HL-60/S4 treated with phorbol 12-myristate 13-acetate at 8.2 ng/mL for 4 days and 3 days (cell line): Measurements from ENCODE around the gene IL1RAP.
"Not testable (repeated sequence)": the region's sequence is repeated elsewhere in the genome, so short reads cannot be mapped to it uniquely, and the experiment has no call there.

Experiments used
- in situ Hi-C: fragments of 300-500 bp; cut with MboI; formaldehyde crosslinking; loops from 2 replicates; pipeline ENCODE4 v1.15.0; 2022; ENCODE audit warnings: low sequenced_read_pairs

Gene IL1RAP

DNA sequence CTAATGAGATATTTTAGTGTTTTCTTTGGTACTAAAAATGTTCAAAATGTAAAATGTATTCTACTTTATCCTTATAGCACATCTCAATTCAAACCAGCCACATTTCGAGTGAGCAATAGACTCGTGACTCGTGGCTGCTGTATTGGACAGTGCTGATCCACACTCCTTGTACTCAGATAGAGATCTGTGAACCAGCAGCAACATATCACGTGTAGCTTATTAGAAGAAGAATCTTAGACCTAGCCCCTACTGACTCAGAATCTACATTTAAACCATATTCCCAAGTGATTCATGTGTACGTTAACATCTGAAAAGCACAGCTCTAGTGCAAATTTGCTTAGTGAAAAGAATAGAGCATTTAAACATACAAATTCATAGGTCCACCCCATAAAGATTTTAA is 130.9 kb downstream of the IL1RAP start:
- in situ Hi-C loops, result no loop called here

DNA sequence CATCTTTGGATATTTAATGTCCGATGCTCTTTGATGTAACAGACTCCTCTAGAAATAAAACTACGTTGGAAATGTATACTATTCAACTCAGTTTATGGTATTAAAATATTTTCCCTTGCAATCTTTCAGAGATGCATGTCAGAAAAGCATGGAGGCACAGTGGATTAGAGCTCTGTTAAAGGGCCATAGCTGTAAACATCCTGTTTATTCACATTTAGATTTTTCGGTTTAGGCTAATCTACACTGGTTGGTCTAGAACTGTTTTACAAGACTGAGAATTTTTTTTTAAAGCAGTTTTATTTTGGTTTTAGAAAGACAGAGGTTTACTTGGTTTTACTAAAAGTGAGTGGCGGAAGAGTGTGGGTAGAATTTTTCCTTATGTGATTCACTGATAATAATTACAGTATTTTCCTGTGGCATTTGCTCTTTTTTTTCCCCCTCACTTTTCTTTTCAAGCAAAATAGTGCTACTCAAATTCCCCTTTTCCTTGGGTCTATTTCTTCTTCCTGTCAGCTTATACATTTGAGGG is 132.1 kb downstream of the IL1RAP start:
- in situ Hi-C loops, result no loop called here

DNA sequence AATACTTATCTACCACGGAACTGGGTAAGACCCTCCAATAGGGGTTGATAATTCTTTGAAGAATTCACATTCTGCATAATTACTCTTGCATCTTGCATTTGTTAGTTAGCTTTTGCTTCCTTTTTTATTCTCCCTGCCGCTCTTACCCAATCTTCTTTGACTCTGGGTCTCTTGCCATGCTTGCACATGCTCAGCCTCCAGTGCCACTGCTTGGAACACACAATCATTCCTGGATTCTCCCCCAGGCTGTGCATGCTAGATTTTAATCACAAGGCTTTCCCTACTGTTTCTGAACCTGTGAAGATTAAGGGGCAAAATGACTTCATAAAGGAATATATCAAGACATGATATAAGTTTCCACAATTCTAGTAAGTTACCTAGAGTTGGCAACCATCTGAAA is 133.1 kb downstream of the IL1RAP start:
- in situ Hi-C loops, result no loop called here

DNA sequence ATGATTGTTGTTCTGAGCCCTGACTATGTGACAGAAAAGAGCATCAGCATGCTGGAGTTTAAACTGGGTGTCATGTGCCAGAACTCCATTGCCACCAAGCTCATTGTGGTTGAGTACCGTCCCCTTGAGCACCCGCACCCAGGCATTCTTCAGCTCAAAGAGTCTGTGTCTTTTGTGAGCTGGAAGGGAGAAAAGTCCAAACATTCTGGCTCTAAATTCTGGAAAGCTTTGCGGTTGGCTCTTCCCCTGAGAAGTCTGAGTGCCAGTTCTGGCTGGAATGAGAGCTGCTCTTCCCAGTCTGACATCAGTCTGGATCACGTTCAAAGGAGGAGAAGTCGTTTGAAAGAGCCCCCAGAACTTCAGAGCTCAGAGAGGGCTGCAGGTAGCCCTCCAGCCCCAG is 142.0 kb downstream of the IL1RAP start:
- in situ Hi-C loops, result no loop called here

DNA sequence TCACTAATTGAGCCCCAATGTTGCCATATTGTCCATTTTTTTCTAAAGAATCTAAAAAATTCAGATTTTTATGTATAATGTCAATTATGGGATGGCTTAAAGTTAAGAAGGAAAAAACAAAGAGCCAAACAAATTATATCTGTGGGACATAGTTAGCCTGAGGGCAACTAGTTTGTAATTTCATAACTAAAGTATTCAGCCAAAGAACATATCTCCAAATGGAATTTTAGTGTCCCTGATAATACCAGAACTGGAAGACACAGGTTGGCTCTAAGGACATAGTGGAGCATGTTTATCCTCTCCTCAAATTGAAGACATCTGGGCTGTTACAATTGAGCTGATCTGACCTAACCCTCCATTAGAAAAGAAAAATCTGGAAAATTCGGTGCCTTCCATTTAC is 144.2 kb downstream of the IL1RAP start:
- in situ Hi-C loops, result no loop called here

DNA sequence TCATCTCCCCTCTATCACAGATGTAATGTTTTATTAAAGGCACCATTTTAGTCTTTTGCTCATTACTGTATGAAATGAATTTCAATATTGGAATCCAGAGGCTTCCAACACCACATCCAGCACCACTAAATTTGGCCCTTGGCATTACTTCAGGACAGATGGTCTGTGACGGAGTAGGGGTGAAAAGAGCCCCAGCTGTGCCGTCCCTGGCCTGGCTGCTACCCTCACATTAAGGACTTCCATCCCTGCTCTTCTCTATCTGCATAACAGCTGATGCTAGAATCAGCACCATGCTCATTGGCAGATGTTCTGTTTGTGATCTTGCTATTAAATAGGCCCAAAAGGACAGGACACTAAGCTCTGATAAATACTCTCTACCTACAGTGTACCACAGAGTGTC is 152.9 kb downstream of the IL1RAP start:
- in situ Hi-C loops, result no loop called here

DNA sequence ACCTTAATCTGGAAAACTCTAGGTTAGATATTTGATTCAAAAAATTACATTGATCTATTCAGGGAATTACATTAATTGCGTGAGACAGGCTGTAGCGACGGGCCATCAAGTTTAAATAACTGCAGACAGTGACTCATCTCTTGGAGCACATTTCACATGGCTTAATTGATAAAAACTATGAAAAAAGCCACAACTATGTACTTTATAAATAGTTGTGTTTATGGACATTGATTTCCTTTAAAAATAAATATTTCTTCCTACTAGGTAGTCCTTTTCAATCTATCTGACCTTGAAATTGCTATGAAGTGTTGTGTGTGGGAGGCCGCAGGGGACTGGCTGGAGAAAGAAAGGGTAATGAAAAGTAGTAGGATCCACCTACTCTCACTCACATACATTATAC is 157.8 kb downstream of the IL1RAP start:
- in situ Hi-C loops, result no loop called here

- in situ Hi-C loops, result no loop called here
These were observed 159.3 kb downstream of the IL1RAP start for GRCh38 chr3:190673148-190673547.

GRCh38 chr3:190676481-190676880 is 162.6 kb downstream of the IL1RAP start:
- in situ Hi-C loops, result no loop called here

DNA sequence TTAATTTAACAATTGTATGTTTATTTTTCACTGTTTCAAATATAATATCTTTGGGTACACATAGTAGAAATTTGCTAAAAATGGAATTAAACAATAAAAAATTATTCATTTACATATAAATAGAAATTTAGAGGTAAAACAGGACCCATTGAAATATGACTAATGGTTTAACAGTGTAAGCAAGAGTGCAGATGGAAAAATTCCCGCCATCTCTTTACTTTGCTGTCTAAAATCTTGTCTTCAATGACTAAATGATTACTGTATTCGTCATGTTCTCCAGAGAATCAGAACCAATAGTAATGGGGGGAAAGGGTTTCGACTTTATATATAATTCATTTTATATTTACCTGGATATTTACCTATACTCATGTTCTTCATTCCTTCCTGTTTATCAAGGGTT is 163.1 kb downstream of the IL1RAP start:
- in situ Hi-C loops, result no loop called here

GRCh38 chr3:190677868-190678267 is 164.0 kb downstream of the IL1RAP start:
- in situ Hi-C loops, result not testable (repeated sequence)

DNA sequence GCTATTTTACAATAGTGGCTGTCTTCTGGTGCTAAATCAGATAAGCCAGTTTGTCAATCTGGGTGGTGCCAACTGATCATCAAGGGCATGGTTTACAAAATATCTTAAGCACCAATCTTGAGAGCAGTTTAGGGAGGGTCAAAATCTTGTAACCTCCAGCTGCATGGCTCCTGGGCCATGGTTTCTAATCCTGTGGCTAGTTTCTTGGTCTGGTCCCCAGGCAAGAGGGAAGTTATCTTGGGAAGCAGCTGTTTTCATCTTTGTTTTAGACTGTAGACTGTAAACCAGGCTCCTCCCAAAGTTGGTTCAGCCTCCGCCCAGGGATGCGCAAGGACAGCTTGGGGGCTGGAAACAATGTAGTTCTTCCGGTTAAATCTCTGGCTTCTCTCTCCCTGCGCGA is 166.8 kb downstream of the IL1RAP start:
- in situ Hi-C loops, result no loop called here

DNA sequence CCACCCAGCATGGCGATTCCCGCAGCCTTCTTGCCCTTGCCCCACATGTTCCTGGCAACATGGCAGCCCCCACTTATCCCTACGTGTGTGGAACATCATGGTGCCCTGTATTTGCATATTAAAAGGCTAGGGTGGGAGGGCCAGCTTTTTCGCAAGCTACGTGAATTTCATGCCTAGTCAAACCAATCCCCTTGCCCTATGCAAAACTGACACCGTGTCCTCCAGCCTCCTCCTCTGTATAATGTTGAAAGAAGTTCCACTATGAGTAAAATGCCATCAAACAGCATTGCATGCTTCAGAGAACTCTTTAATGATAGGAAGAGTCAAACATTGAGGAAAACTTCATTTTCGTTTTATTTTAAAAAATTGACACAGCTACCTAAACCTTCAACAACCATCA is 170.9 kb downstream of the IL1RAP start:
- in situ Hi-C loops, result no loop called here

- in situ Hi-C loops, result no loop called here
These were observed 172.1 kb downstream of the IL1RAP start for GRCh38 chr3:190686011-190686410.

- in situ Hi-C loops, result no loop called here
These were observed 176.4 kb downstream of the IL1RAP start for GRCh38 chr3:190690246-190690645.

- in situ Hi-C loops, result no loop called here
These were observed 178.4 kb downstream of the IL1RAP start for GRCh38 chr3:190692256-190692655.

- in situ Hi-C loops, result no loop called here
These were observed 180.6 kb downstream of the IL1RAP start for GRCh38 chr3:190694335-190695001.

DNA sequence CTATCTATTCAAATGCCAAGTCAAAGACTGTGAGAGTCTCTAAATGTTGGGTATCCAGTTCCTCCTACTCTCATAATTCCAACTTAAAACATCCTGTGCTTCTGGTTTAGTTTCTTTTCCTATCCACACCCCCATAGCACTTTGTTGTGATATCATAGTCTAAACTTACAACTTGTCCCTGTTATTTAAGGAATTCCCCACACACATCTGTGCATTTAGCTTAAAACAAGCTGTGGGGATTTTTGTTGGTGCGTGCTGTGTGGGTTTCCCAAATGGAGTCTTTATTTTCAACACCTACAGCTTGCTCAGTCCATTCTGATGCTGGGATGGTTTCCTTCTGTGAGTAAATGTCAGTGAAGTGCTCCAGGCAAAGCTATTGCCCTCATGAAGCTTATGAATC is 181.3 kb downstream of the IL1RAP start:
- in situ Hi-C loops, result no loop called here

- in situ Hi-C loops, result no loop called here
These were observed 182.1 kb downstream of the IL1RAP start for GRCh38 chr3:190695994-190696393.

- in situ Hi-C loops, result no loop called here
These were observed 183.1 kb downstream of the IL1RAP start for GRCh38 chr3:190696777-190697501.

DNA sequence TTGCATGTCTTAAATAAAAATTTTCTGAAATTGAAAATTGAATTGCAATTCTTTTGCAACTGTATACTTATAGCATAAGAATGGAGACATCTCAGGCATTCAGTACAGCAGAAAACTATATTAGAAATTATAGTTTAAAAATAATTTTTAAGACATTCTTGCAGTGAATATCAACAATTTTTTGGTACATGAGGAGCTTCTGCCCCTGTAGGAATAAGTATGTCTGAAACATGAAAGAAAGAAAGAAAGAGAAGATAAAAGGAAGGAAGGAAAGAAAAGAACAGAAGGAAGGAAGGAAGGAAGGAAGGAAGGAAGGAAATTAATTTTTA is 183.6 kb downstream of the IL1RAP start:
- in situ Hi-C loops, result no loop called here

GRCh38 chr3:190697901-190698300 is 184.0 kb downstream of the IL1RAP start:
- in situ Hi-C loops, result no loop called here

DNA sequence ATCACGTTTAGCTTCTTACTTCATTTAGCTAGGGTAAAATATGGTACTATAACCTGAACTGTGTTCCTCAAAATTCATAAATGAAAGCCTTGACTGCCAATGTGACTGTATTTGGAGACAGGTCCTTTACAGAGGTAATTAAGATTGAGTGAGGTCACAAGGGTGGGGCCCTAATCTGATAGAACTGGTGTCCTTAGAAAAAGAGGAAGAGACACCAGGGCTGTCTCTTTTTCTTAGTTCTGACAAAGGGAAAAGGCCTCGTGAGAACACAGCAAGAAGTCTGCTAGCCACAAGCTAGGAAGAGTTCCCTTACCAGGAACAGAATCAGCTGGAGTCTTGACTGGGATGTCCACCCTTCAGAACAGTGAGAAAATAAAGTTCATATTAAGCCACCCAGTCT is 185.9 kb downstream of the IL1RAP start:
- in situ Hi-C loops, result no loop called here
